Progenitor cell of endocrine pancreas (in vitro differentiated cells): ENCODE data around the gene NDUFS6. TPM values are rescaled to one million over a fixed set of nuclear protein-coding genes. Genes with fewer than 3 reads are reported as not detected.
A peak's percentile ranks its signal among the peaks of the same experiment; 100 is the strongest.

ENCODE experiments used
- DNase-seq: peaks from one replicate; pipeline ENCODE4 v3.0.0; 2021; ENCODE audit warnings: low spot score; ENCODE audit not compliant: unreplicated experiment
- H3K27ac Mint-ChIP-seq: 2 replicates; pipeline ENCODE4 v1.8.0; 2021; ENCODE audit warnings: mild to moderate bottlenecking, moderate library complexity, mixed read lengths
- H3K27me3 Mint-ChIP-seq: 2 replicates; pipeline ENCODE4 v1.8.0; 2021; ENCODE audit warnings: mixed read lengths
- H3K36me3 Mint-ChIP-seq: 2 replicates; pipeline ENCODE4 v1.8.0; 2022; ENCODE audit warnings: mixed read lengths; ENCODE audit not compliant: insufficient read depth
- H3K4me1 Mint-ChIP-seq: 2 replicates; pipeline ENCODE4 v1.8.0; 2021; ENCODE audit warnings: low read depth, mixed read lengths
- H3K4me3 Mint-ChIP-seq: 2 replicates; pipeline ENCODE4 v1.8.0; 2021; ENCODE audit warnings: low read depth, mild to moderate bottlenecking, moderate library complexity, mixed read lengths
- H3K9me3 Mint-ChIP-seq: 2 replicates; pipeline ENCODE4 v1.8.0; 2021; ENCODE audit warnings: low read depth, mixed read lengths
- CTCF ChIP-seq: fragments of 200-600 bp; sonication (generic); IDR thresholded peaks from one replicate; pipeline ENCODE4 v1.5.0; 2021; ENCODE audit warnings: antibody characterized with exemption, mild to moderate bottlenecking; ENCODE audit not compliant: unreplicated experiment
- total RNA-seq: library from RNA; stranded (reverse); gene quantifications from 2 replicates; pipeline ENCODE4 v1.2.1, GENCODE V29; 2021

The NDUFS6 gene
- total RNA-seq, 1 donor from 2014 or later, result 36.4 TPM

- H3K27ac Mint-ChIP-seq, result no peak overlapping the region
- no peak for DNase-seq
Measured at GRCh38 chr5:1817261-1818043, 16.2 kb downstream of the NDUFS6 start.

DNA sequence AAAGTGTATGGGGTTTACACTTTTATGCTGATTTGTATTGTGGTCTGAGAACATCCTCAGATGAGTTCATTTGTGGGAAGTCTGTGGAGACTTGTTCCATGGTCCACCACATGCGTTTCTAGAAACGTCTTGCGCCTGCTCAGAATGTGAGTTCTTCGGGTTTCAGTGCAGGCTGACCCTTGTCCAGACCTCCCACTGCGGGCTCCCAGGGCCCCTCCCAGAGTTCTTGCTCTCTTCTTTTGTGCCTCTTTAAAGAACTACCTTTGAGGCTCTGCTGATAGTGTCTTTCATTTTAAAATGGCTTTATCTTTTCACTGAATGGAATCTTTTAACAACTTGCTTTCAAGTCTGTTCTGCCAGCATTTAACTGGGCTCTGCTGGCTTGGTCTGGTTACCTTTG, 17.6 kb downstream of the NDUFS6 start:
- TF ChIP-seq CTCF, result no peak
- Mint-ChIP-seq H3K27ac (no peak overlapping the region), H3K4me1 (no peaks in the 10 kb centered on the region), H3K27me3 (no peaks in the 10 kb centered on the region), H3K36me3 (peaks cover 45% of the 10 kb centered on the region), H3K4me3 (no peak overlapping the region), H3K9me3 (no peaks in the 10 kb centered on the region)
- DNase-seq, result no peak

More at GRCh38 chr5:1817261-1818043, 16.2 kb downstream of the NDUFS6 start:
- Mint-ChIP-seq H3K36me3 (peaks cover 43% of the 10 kb centered on the region), H3K27me3 (no peaks in the 10 kb centered on the region), H3K4me3 (no peak overlapping the region), H3K4me1 (no peaks in the 10 kb centered on the region), H3K9me3 (no peaks in the 10 kb centered on the region)
- TF ChIP-seq CTCF, result no peak

GRCh38 chr5:1819458-1819857, 18.3 kb downstream of the NDUFS6 start:
- H3K36me3 Mint-ChIP-seq, result peaks cover 41% of the 10 kb centered on the region
- H3K27me3 Mint-ChIP-seq, result no peaks in the 10 kb centered on the region
- no peak for TF ChIP-seq CTCF
- no peak overlapping the region for H3K4me3 Mint-ChIP-seq
- DNase-seq, result no peak
- H3K4me1 Mint-ChIP-seq, result no peaks in the 10 kb centered on the region
- H3K27ac Mint-ChIP-seq, result no peak overlapping the region
- H3K9me3 Mint-ChIP-seq, result no peaks in the 10 kb centered on the region

DNA sequence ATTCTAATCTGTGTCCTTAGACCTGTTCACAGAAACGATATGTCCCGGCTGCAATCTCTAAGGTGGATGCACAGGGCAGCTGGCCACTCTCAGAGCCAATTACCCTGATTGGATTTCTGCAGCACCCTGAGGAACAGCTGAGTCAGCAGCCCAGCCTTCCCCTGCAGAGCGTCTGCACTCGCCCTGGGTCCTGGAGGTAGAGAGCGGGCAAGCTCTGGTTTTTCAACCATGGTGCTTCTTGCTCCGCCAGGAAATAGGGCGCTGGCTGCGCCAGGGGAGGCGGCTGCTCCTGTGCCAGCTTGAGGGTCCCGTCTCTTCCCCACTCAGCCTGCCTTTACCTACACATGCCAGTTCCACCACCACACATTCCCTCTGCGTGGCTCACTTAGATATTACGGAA, 19.2 kb downstream of the NDUFS6 start:
- no peak for TF ChIP-seq CTCF
- H3K4me3 Mint-ChIP-seq, result no peak overlapping the region
- H3K4me1 Mint-ChIP-seq, result no peaks in the 10 kb centered on the region
- no peaks in the 10 kb centered on the region for H3K9me3 Mint-ChIP-seq
- peaks cover 36% of the 10 kb centered on the region for H3K36me3 Mint-ChIP-seq
- DNase-seq, result no peak
- no peaks in the 10 kb centered on the region for H3K27me3 Mint-ChIP-seq
- H3K27ac Mint-ChIP-seq, result no peak overlapping the region

DNA sequence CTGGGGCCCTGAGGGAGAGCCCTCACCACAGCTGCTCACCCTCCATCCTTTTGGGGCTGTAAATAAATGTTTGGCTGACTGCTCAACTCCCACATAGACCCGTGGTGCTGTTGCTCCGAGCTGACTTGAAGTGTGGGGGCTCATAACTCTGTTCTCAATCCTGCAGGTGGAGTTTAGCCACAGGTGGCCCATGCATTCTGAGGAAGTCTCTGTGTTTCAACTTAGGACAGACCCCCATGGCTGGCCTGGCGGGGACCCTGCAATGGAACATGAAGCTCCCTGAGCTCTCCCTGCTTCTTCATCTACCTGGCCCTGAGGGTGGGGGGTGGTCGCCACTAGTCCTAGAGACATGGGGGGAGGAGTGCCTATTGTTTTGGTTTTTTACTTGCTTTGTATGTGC, 19.7 kb downstream of the NDUFS6 start:
- no peak for DNase-seq
- H3K36me3 Mint-ChIP-seq, result peaks cover 34% of the 10 kb centered on the region
- H3K4me1 Mint-ChIP-seq, result no peaks in the 10 kb centered on the region
- peak overlapping the region; percentile 71 for H3K27ac Mint-ChIP-seq
- no peaks in the 10 kb centered on the region for H3K9me3 Mint-ChIP-seq
- no peak overlapping the region for H3K4me3 Mint-ChIP-seq
- H3K27me3 Mint-ChIP-seq, result no peaks in the 10 kb centered on the region
- TF ChIP-seq CTCF, result no peak
